Gastroesophageal sphincter (tissue), 4 donors: ENCODE measurements around the gene PLEKHA1. TPM values are rescaled to one million over a fixed set of nuclear protein-coding genes. Genes with fewer than 3 reads are reported as not detected.

ENCODE experiments used
- ATAC-seq: fragments of 150-250 bp; one replicate; pipeline ENCODE4 v1.9.1; 2016; ENCODE audit warnings: mild to moderate bottlenecking, moderate library complexity
- H3K27ac ChIP-seq, 4 donors: fragments of 200-600 bp; sonication (generic) in 3 of 4; 1 replicate in 3 of 4; 2 replicates in 1 of 4; pipeline ENCODE4 v1.5.1; 2016 to 2019
- H3K27me3 ChIP-seq: fragments of 200-600 bp; sonication (generic); one replicate; pipeline ENCODE4 v1.5.1; 2019
- H3K36me3 ChIP-seq, 2 donors: fragments of 200-600 bp; sonication (generic); one replicate each; pipeline ENCODE4 v1.5.1; 2019; ENCODE audit warnings: control low read depth in 1 of 2
- H3K4me1 ChIP-seq, 3 donors: fragments of 200-600 bp; sonication (generic); 1 replicate in 2 of 3; 2 replicates in 1 of 3; pipeline ENCODE4 v1.5.1; 2016 to 2019; ENCODE audit warnings: control low read depth in 2 of 3
- H3K4me3 ChIP-seq, 2 donors: fragments of 200-600 bp; sonication (generic); one replicate each; pipeline ENCODE4 v1.5.1; 2019; ENCODE audit warnings: mild to moderate bottlenecking in 1 of 2, moderate library complexity in 1 of 2
- H3K9me3 ChIP-seq, 3 donors: fragments of 200-600 bp; sonication (generic); one replicate each; pipeline ENCODE4 v1.5.1; 2017 to 2019; ENCODE audit warnings: control low read depth in 2 of 3
- EP300 ChIP-seq: sonication (generic); formaldehyde crosslinking; IDR thresholded peaks from one replicate; pipeline ENCODE4 v1.6.1; 2017; ENCODE audit warnings: antibody characterized with exemption, mild to moderate bottlenecking
- POLR2A ChIP-seq, 2 donors: fragments of 450-650 bp; IDR thresholded peaks; one replicate each; pipeline ENCODE4 v1.6.1; 2017; ENCODE audit warnings: antibody characterized with exemption in 2 of 2, mild to moderate bottlenecking in 2 of 2, moderate library complexity in 1 of 2
- POLR2AphosphoS5 ChIP-seq: sonication (generic); formaldehyde crosslinking; IDR thresholded peaks from one replicate; pipeline ENCODE4 v1.6.1; 2017; ENCODE audit warnings: antibody characterized with exemption
- WGBS, 2 donors: methylation state at CpG; one replicate each; pipeline ENCODE4 v1.1.5; 2018; ENCODE audit warnings: low coverage in 1 of 2; 5-methylcytosine and 5-hydroxymethylcytosine counted together
- total RNA-seq, 4 donors: library from RNA; depleted of rRNA; stranded (reverse); fragments of >200 nt; gene quantifications; one replicate each; pipeline ENCODE4 v1.1.0, GENCODE V29; 2016
- TF ChIP-seq, protein P1 (sequence below), 4 experiments: fragments of 200-600 bp in 2 of 4; fragments of 450-650 bp in 2 of 4; sonication (generic) in 1 of 4; IDR thresholded peaks; one replicate each; pipeline ENCODE4 v1.5.1; 2017 to 2019; ENCODE audit warnings: antibody characterized with exemption in 4 of 4, mild to moderate bottlenecking in 2 of 4, moderate library complexity in 2 of 4

PLEKHA1 gene
- 100 to 1,000 TPM in 2 of 4 donors, 10 to 100 TPM in 2; 62.1 to 125 (median 93.8) TPM for total RNA-seq

DNA sequence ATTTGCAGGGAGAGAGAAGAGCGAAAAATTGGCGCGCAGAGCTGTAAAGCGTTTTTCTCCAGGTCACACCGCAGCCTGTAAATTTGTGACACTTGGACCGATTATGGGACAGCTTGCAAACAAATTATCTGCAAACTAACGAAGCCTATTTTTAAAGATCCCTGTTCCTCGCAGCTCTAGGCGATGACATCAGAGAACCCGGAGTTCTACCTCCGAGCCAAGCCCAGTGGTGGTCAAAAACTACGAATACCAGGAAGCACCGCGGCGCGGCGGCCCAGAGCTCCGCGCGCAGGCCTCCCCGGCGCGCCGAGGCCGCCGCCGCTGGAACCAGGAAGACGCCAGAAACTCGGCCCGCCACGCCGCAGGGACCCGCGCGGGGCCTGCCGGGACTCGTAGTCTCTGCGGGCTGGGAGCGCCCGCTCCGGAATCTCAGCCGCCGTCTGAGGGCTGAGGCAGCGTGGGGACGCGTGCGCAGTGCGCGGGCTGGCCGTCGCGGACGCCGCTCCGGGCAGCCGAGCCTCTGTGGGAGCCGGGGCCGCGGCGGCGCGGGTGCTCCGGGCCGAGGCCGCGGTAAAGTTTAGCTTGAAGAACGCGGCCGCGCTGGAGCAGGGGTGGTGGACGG lies at the start of gene PLEKHA1:
TSS of gene PLEKHA1 (plus strand) at position 472 of the 622 bp plus-strand sequence. CDS start 18,493 bp downstream, outside the sequence.
- peaks cover 0 to under 1% of the 10 kb centered on the region in 2 donors for H3K36me3 ChIP-seq
- TF ChIP-seq EP300 (no peak), POLR2AphosphoS5 (peak; percentile 75), POLR2A (IDR thresholded peaks at IDR 0.05) (peak; percentile 91 to 93)
- TF ChIP-seq, protein P1, sequence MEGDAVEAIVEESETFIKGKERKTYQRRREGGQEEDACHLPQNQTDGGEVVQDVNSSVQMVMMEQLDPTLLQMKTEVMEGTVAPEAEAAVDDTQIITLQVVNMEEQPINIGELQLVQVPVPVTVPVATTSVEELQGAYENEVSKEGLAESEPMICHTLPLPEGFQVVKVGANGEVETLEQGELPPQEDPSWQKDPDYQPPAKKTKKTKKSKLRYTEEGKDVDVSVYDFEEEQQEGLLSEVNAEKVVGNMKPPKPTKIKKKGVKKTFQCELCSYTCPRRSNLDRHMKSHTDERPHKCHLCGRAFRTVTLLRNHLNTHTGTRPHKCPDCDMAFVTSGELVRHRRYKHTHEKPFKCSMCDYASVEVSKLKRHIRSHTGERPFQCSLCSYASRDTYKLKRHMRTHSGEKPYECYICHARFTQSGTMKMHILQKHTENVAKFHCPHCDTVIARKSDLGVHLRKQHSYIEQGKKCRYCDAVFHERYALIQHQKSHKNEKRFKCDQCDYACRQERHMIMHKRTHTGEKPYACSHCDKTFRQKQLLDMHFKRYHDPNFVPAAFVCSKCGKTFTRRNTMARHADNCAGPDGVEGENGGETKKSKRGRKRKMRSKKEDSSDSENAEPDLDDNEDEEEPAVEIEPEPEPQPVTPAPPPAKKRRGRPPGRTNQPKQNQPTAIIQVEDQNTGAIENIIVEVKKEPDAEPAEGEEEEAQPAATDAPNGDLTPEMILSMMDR (IDR thresholded peaks at IDR 0.05), result peak in 2 of 4 experiments; percentile 20 to 38
- no peaks in the 10 kb centered on the region for H3K27me3 ChIP-seq
- ATAC-seq, result peak; percentile 97
- peak within 1 kb of the TSS; percentile 91 to 98 for H3K4me3 ChIP-seq
- H3K9me3 ChIP-seq, result no peaks in the 10 kb centered on the region
- peak within 1 kb of the TSS; percentile 94 to 100 (median 99) for H3K27ac ChIP-seq
- peaks cover 3 to 78% (median 19%) of the 10 kb centered on the region in 3 donors for H3K4me1 ChIP-seq
- 0% methylated on average over 5 to 9 of the region's 71 CpGs for WGBS, 2 donors

DNA sequence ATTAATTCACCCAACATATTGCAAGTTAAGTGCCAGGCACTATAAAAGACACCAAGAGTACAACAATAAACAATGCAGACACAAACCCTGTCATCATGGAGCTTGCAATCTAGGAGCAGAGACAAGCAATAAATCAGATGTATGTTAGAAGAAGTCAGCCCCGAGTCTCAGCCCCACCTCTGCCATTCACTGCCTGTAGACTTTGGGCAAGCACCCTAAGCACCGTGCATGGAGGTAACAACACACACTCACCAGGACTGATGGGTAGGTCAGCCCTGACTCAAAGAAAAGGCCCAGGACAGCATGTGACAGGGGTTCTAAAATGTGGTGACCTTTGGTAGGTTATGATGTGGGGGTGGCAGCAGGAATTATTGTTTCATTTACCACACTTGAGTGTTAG lies 49.3 kb upstream of the PLEKHA1 start:
- 67 to 80% methylated on average over 1 of the region's 2 CpGs for WGBS, 2 donors

DNA sequence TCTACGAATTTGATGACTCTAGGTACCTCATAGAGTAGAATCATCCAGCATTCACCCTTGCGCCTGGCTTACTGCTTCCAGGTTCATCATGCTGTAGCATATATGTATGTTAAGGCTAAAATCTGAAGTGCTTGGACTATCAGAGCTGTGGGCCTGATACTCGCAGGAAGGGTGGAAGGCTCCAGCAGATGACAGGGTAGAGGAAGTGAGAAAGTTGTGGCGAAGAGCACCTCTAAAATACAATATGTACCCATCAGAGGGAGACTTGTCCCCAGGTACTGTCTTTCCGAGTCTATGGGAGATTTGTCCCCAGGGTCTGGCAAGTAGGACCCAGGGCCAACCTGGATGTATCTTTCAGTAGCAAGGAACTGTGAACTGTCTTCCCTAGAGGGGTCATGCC lies 48.1 kb upstream of the PLEKHA1 start:
- Histone ChIP-seq H3K27ac (no peak overlapping the region), H3K4me1 (no peaks in the 10 kb centered on the region), H3K36me3 (no peaks in the 10 kb centered on the region), H3K4me3 (no peak overlapping the region), H3K27me3 (no peaks in the 10 kb centered on the region), H3K9me3 (no peaks in the 10 kb centered on the region)
- TF ChIP-seq, protein P1 (IDR thresholded peaks at IDR 0.05), result no peak
- TF ChIP-seq POLR2A (IDR thresholded peaks at IDR 0.05) (no peak), POLR2AphosphoS5 (no peak), EP300 (no peak)
- WGBS, 2 donors, result 83 to 85% methylated on average over 3 to 5 of the region's 5 CpGs
- ATAC-seq, result no peak

More for the DNA sequence above, 49.3 kb upstream of the PLEKHA1 start:
- H3K27ac ChIP-seq, result no peak overlapping the region
- no peak for ATAC-seq
- no peaks in the 10 kb centered on the region for H3K36me3 ChIP-seq
- no peak overlapping the region for H3K4me3 ChIP-seq
- TF ChIP-seq POLR2AphosphoS5 (no peak), POLR2A (IDR thresholded peaks at IDR 0.05) (no peak), EP300 (no peak)
- TF ChIP-seq, protein P1 (IDR thresholded peaks at IDR 0.05), result no peak
- H3K9me3 ChIP-seq, result no peaks in the 10 kb centered on the region
- no peaks in the 10 kb centered on the region for H3K4me1 ChIP-seq
- no peaks in the 10 kb centered on the region for H3K27me3 ChIP-seq

DNA sequence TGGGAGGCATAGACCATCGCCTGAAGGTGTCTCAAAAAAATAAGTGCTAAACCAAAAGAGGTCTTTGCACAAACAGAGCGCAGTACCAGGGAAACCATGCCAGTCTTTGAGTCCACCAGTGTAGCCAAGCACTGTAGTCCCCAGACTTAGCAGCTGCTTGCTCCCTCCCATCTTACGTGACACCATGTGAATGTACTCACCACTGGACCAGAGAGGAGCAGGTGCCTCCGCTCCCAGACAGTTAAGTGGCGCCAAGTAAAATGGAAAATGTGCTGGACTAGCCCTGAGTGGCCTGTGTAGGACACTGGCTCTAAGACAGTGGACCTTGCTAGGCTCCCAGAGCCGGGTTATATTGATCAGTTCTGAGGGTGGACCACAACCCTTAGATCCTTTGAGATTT lies 47.7 kb upstream of the PLEKHA1 start:
- 89 to 100% methylated on average over 2 to 6 of the region's 6 CpGs for WGBS, 2 donors
- Histone ChIP-seq H3K4me1 (no peaks in the 10 kb centered on the region), H3K27ac (no peak overlapping the region), H3K4me3 (no peak overlapping the region), H3K36me3 (no peaks in the 10 kb centered on the region), H3K9me3 (no peaks in the 10 kb centered on the region), H3K27me3 (no peaks in the 10 kb centered on the region)
- TF ChIP-seq EP300 (no peak), POLR2A (IDR thresholded peaks at IDR 0.05) (no peak), POLR2AphosphoS5 (no peak)
- TF ChIP-seq, protein P1 (IDR thresholded peaks at IDR 0.05), result no peak
- no peak for ATAC-seq
